Breast epithelium (tissue), 3 donors: Measurements from ENCODE around the gene HIP1R.

ENCODE experiments used
- POLR2A ChIP-seq: fragments of 450-650 bp; IDR thresholded peaks from one replicate; pipeline ENCODE4 v1.6.1; 2016; ENCODE audit warnings: antibody characterized with exemption, mild to moderate bottlenecking, moderate library complexity
- POLR2AphosphoS5 ChIP-seq, 3 donors: sonication (generic); formaldehyde crosslinking; IDR thresholded peaks; one replicate each; pipeline ENCODE4 v1.6.1; 2017; ENCODE audit warnings: antibody characterized with exemption in 3 of 3
- TF ChIP-seq, protein P1 (sequence below), 3 donors: fragments of 450-650 bp; IDR thresholded peaks; one replicate each; pipeline ENCODE4 v1.5.1; 2016 to 2017; ENCODE audit warnings: antibody characterized with exemption in 3 of 3, mild to moderate bottlenecking in 3 of 3, moderate library complexity in 3 of 3

DNA sequence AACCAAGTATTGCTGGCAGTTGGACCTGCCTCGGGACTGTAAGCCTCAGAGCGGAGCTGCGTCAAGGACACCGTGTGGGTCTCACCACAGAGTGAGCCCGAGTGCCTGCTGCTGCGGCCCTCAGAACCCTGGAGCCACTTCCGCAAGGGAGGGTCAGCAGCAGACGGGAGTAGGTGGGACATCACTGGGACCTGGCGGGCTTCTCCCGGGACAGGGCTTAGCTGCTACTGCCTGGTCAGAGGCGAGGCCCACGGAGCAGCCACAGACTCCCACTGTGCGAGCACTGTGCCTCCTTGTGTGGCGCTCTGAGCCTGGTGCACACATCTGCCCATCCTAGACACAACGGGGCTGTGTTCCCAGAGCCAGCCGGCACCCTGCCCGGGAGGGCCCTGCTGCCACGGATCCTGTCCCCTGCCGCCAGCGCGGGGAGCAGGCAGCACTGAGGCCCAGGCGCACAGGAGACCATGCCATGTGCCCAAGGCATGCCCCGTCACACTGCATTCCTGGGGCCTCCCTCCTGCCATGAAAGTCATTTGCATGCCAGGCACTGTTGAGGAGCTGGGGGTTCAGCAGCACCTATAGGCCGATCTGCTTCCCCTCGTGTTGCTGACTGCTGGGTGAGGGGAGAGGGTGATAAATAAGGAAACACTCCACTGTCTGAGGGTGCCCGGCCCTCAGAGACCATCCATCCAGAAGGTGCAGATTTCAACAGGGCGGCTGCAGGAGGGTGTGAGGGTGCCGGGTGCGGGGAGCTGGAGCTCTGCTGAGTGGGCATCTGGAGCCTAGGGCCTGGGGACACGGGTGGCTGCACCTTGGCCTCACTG is 10.0 kb downstream of the HIP1R start:
- TF ChIP-seq, protein P1, sequence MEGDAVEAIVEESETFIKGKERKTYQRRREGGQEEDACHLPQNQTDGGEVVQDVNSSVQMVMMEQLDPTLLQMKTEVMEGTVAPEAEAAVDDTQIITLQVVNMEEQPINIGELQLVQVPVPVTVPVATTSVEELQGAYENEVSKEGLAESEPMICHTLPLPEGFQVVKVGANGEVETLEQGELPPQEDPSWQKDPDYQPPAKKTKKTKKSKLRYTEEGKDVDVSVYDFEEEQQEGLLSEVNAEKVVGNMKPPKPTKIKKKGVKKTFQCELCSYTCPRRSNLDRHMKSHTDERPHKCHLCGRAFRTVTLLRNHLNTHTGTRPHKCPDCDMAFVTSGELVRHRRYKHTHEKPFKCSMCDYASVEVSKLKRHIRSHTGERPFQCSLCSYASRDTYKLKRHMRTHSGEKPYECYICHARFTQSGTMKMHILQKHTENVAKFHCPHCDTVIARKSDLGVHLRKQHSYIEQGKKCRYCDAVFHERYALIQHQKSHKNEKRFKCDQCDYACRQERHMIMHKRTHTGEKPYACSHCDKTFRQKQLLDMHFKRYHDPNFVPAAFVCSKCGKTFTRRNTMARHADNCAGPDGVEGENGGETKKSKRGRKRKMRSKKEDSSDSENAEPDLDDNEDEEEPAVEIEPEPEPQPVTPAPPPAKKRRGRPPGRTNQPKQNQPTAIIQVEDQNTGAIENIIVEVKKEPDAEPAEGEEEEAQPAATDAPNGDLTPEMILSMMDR (IDR thresholded peaks at IDR 0.05) = no peak
- TF ChIP-seq POLR2AphosphoS5 (IDR thresholded peaks at IDR 0.05) = no peak
- no peak for TF ChIP-seq POLR2A
